ENCODE data around the gene SHH. TPM values are rescaled to one million over a fixed set of nuclear protein-coding genes. Genes with fewer than 3 reads are reported as not detected.
A peak's percentile ranks its signal among the peaks of the same experiment; 100 is the strongest.

Gene SHH
- total and polyA plus RNA-seq, 8 donors: 0.29 to 11.0 (median 2.1) TPM

- no peak for DNase-seq
- TF ChIP-seq POLR2AphosphoS5 (IDR thresholded peaks at IDR 0.05): no peak
- intact Hi-C loops (cut with DNase I; ENCODE audit: low total_unique reads): loop anchor here (10.0 kb wide), 1 partner anchor 162 kb away; no protein-coding TSS in a partner anchor
- Histone ChIP-seq H3K27ac (no peak overlapping the region), H3K4me1 (peaks cover 12 to 33% (median 21%) of the 10 kb centered on the region in 4 donors), H3K4me3 (no peak overlapping the region), H3K27me3 (no peaks in the 10 kb centered on the region), H3K36me3 (peaks cover 55 to 84% (median 77%) of the 10 kb centered on the region in 4 donors), H3K9me3 (no peaks in the 10 kb centered on the region)
- WGBS, 5 donors: 87 to 92% (median 89%) methylated on average over 12 of the region's 12 CpGs
Measured at GRCh38 chr7:155766386-155766785, 45.9 kb downstream of the SHH start.

- peaks cover 55 to 80% (median 68%) of the 10 kb centered on the region in 4 donors for H3K36me3 ChIP-seq
- no peak overlapping the region for H3K27ac ChIP-seq
- H3K27me3 ChIP-seq: no peaks in the 10 kb centered on the region
- H3K9me3 ChIP-seq: no peaks in the 10 kb centered on the region
- no peak for DNase-seq
- TF ChIP-seq EP300 (IDR thresholded peaks at IDR 0.05): no peak
- no peak for TF ChIP-seq POLR2AphosphoS5 (IDR thresholded peaks at IDR 0.05)
- TF ChIP-seq CTCF (IDR thresholded peaks at IDR 0.05): no peak
- no peak for TF ChIP-seq POLR2A (IDR thresholded peaks at IDR 0.05)
- WGBS, 5 donors: 84 to 95% (median 89%) methylated on average over 8 of the region's 8 CpGs
- H3K4me3 ChIP-seq: no peak overlapping the region
- peaks cover 12 to 36% (median 24%) of the 10 kb centered on the region in 4 donors for H3K4me1 ChIP-seq
- intact Hi-C loops (cut with DNase I; ENCODE audit: low total_unique reads): loop anchor here (10.0 kb wide), 1 partner anchor 161 kb away; no protein-coding TSS in a partner anchor
Measured at GRCh38 chr7:155765458-155765857, 46.8 kb downstream of the SHH start.

- H3K9me3 ChIP-seq: no peaks in the 10 kb centered on the region
- H3K4me1 ChIP-seq: peaks cover 12 to 36% (median 24%) of the 10 kb centered on the region in 4 donors
- peak overlapping the region in 3 of 5 donors; percentile 19 to 58 (median 48) for H3K27ac ChIP-seq
- H3K27me3 ChIP-seq: no peaks in the 10 kb centered on the region
- H3K36me3 ChIP-seq: peaks cover 49 to 78% (median 66%) of the 10 kb centered on the region in 4 donors
- intact Hi-C loops (cut with DNase I; ENCODE audit: low total_unique reads): loop anchor here (10.0 kb wide), 1 partner anchor 160 kb away; no protein-coding TSS in a partner anchor
- no peak for TF ChIP-seq EP300 (IDR thresholded peaks at IDR 0.05)
- no peak for TF ChIP-seq CTCF (IDR thresholded peaks at IDR 0.05)
- no peak for TF ChIP-seq POLR2AphosphoS5 (IDR thresholded peaks at IDR 0.05)
- TF ChIP-seq POLR2A (IDR thresholded peaks at IDR 0.05): no peak
- no peak overlapping the region for H3K4me3 ChIP-seq
- 71 to 85% (median 80%) methylated on average over 7 of the region's 7 CpGs for WGBS, 5 donors
- peak in 1 of 2 donors; percentile 45 for DNase-seq
Measured at GRCh38 chr7:155764438-155764793, 47.8 kb downstream of the SHH start.

- 68 to 81% (median 73%) methylated on average over 20 to 27 of the region's 27 CpGs for WGBS, 5 donors
- TF ChIP-seq POLR2AphosphoS5 (IDR thresholded peaks at IDR 0.05) (no peak), EP300 (IDR thresholded peaks at IDR 0.05) (no peak), CTCF (IDR thresholded peaks at IDR 0.05) (no peak), POLR2A (IDR thresholded peaks at IDR 0.05) (no peak)
- Histone ChIP-seq H3K9me3 (no peaks in the 10 kb centered on the region), H3K27ac (peak overlapping the region in 4 of 5 donors; percentile 19 to 58 (median 52)), H3K27me3 (no peaks in the 10 kb centered on the region), H3K4me3 (no peak overlapping the region), H3K4me1 (peaks cover 12 to 36% (median 24%) of the 10 kb centered on the region in 4 donors), H3K36me3 (peaks cover 46 to 75% (median 61%) of the 10 kb centered on the region in 4 donors)
- DNase-seq: peak in 1 of 2 donors; percentile 72
- intact Hi-C loops (cut with DNase I; ENCODE audit: low total_unique reads): loop anchor here (10.0 kb wide), 1 partner anchor 159 kb away; no protein-coding TSS in a partner anchor
Measured at GRCh38 chr7:155763691-155764437, 48.4 kb downstream of the SHH start.
